Parathyroid adenoma (tissue), 2 donors: ENCODE data around the gene NUDT14.

Experiments used
- H2AFZ ChIP-seq: fragments of 300-600 bp; sonication (generic); one replicate; pipeline ENCODE4 v1.7.0; 2017; ENCODE audit warnings: antibody characterized with exemption, mild to moderate bottlenecking
- H3K27ac ChIP-seq: fragments of 300-600 bp; sonication (generic); one replicate; pipeline ENCODE4 v1.7.0; 2017
- H3K27me3 ChIP-seq: fragments of 300-600 bp; sonication (generic); one replicate; pipeline ENCODE4 v1.7.0; 2017; ENCODE audit warnings: low read length; ENCODE audit not compliant: control insufficient read depth, insufficient read depth
- H3K36me3 ChIP-seq: fragments of 300-600 bp; sonication (generic); one replicate; pipeline ENCODE4 v1.7.0; 2017; ENCODE audit warnings: low read length; ENCODE audit not compliant: control insufficient read depth, insufficient read depth
- H3K4me1 ChIP-seq: fragments of 300-600 bp; sonication (generic); one replicate; pipeline ENCODE4 v1.7.0; 2017; ENCODE audit warnings: control low read depth
- H3K4me2 ChIP-seq: fragments of 300-600 bp; sonication (generic); one replicate; pipeline ENCODE4 v1.7.0; 2017; ENCODE audit warnings: low read length
- H3K4me3 ChIP-seq: fragments of 300-600 bp; sonication (generic); one replicate; pipeline ENCODE4 v1.7.0; 2017; ENCODE audit warnings: low read depth, low read length
- H3K79me2 ChIP-seq: fragments of 300-600 bp; sonication (generic); one replicate; pipeline ENCODE4 v1.7.0; 2017; ENCODE audit warnings: control low read depth
- H3K9ac ChIP-seq: fragments of 300-600 bp; sonication (generic); one replicate; pipeline ENCODE4 v1.7.0; 2017; ENCODE audit warnings: mild to moderate bottlenecking
- H3K9me3 ChIP-seq: fragments of 300-600 bp; sonication (generic); one replicate; pipeline ENCODE4 v1.7.0; 2017; ENCODE audit warnings: low read length; ENCODE audit not compliant: control insufficient read depth
- CTCF ChIP-seq: fragments of 300-600 bp; sonication (generic); IDR thresholded peaks from one replicate; pipeline ENCODE4 v1.7.0; 2017; ENCODE audit warnings: antibody characterized with exemption, mild to moderate bottlenecking
- donor health status: primary hyperparathyroidism.

The NUDT14 gene

GRCh38 chr14:105211086-105211757 lies 30.1 kb upstream of the NUDT14 start:
- Histone ChIP-seq H3K4me1 (no peaks in the 10 kb centered on the region), H3K36me3 (no peaks in the 10 kb centered on the region), H3K27me3 (no peaks in the 10 kb centered on the region), H3K9ac (no peak overlapping the region), H3K27ac (no peak overlapping the region), H3K9me3 (no peaks in the 10 kb centered on the region), H3K4me2 (no peak overlapping the region), H3K79me2 (no peaks in the 10 kb centered on the region), H3K4me3 (no peak overlapping the region), H2AFZ (no peak overlapping the region)
- TF ChIP-seq CTCF = no peak

- Histone ChIP-seq H2AFZ (no peak overlapping the region), H3K9ac (no peak overlapping the region), H3K9me3 (no peaks in the 10 kb centered on the region), H3K4me2 (no peak overlapping the region), H3K36me3 (no peaks in the 10 kb centered on the region), H3K27ac (no peak overlapping the region), H3K27me3 (no peaks in the 10 kb centered on the region), H3K79me2 (no peaks in the 10 kb centered on the region), H3K4me3 (no peak overlapping the region), H3K4me1 (peaks cover 6% of the 10 kb centered on the region)
- no peak for TF ChIP-seq CTCF
These were observed 29.3 kb upstream of the NUDT14 start for GRCh38 chr14:105210266-105211025.

- Histone ChIP-seq H3K79me2 (no peaks in the 10 kb centered on the region), H3K27me3 (no peaks in the 10 kb centered on the region), H3K9ac (no peak overlapping the region), H3K4me3 (no peak overlapping the region), H3K4me2 (no peak overlapping the region), H3K9me3 (no peaks in the 10 kb centered on the region), H3K4me1 (peaks cover 14% of the 10 kb centered on the region), H3K36me3 (no peaks in the 10 kb centered on the region), H2AFZ (no peak overlapping the region), H3K27ac (no peak overlapping the region)
- TF ChIP-seq CTCF = no peak
These were observed 28.5 kb upstream of the NUDT14 start for GRCh38 chr14:105209646-105210045.

- no peaks in the 10 kb centered on the region for H3K36me3 ChIP-seq
These were observed 28.0 kb upstream of the NUDT14 start for GRCh38 chr14:105209091-105209490.

More at GRCh38 chr14:105209091-105209490, 28.0 kb upstream of the NUDT14 start:
- Histone ChIP-seq H2AFZ (no peak overlapping the region), H3K9ac (no peak overlapping the region), H3K79me2 (no peaks in the 10 kb centered on the region), H3K4me3 (no peak overlapping the region), H3K4me1 (peaks cover 20% of the 10 kb centered on the region), H3K4me2 (no peak overlapping the region), H3K27me3 (no peaks in the 10 kb centered on the region), H3K9me3 (no peaks in the 10 kb centered on the region), H3K27ac (no peak overlapping the region)
- TF ChIP-seq CTCF = no peak
